H1 (cell line): ENCODE data around the gene S1PR1. TPM values are rescaled to one million over a fixed set of nuclear protein-coding genes. Genes with fewer than 3 reads are reported as not detected.

ENCODE experiments used
- CBX5 ChIP-seq: fragments of 300-800, 300-1000 bp; sonication (generic); IDR thresholded peaks from 2 replicates; pipeline ENCODE4 v1.7.1; 2016; ENCODE audit warnings: antibody characterized with exemption, low read length, low read depth
- CTBP2 ChIP-seq: IDR thresholded peaks from 2 replicates; pipeline ENCODE4 v1.7.0; 2011; ENCODE audit warnings: borderline replicate concordance, mild to moderate bottlenecking, moderate library complexity, mixed read lengths, low read length; ENCODE audit not compliant: insufficient read depth, insufficient read length
- EGR1 ChIP-seq: IDR thresholded peaks from 2 replicates; pipeline ENCODE4 v1.6.1; 2011; ENCODE audit warnings: low read depth, low read length, borderline replicate concordance
- EZH2 ChIP-seq: fragments of 200-600 bp; sonication (generic); IDR thresholded peaks from 2 replicates; pipeline ENCODE4 v1.7.1; 2012; ENCODE audit warnings: low read depth, mild to moderate bottlenecking, moderate library complexity, low read length, inconsistent platforms; ENCODE audit not compliant: severe bottlenecking
- GTF2F1 ChIP-seq: IDR thresholded peaks from 2 replicates; pipeline ENCODE4 v1.6.1; 2012; ENCODE audit warnings: low read depth, low read length, improper control_type of control experiment, borderline replicate concordance
- HDAC2 ChIP-seq, 2 experiments: fragments of 300-600 bp in 1 of 2; sonication (generic) in 1 of 2; IDR thresholded peaks; 2 replicates each; pipeline ENCODE4 v1.6.1; 2011 to 2012; ENCODE audit warnings: low read depth in 2 of 2, low read length in 2 of 2, mild to moderate bottlenecking in 2 of 2, moderate library complexity in 2 of 2, borderline replicate concordance in 1 of 2, inconsistent platforms in 1 of 2
- RFX5 ChIP-seq: IDR thresholded peaks from 2 replicates; pipeline ENCODE4 v1.6.1; 2011; ENCODE audit warnings: low read depth, low read length, improper control_type of control experiment, borderline replicate concordance
- SP4 ChIP-seq: IDR thresholded peaks from 2 replicates; pipeline ENCODE4 v1.6.1; 2012; ENCODE audit warnings: low read length, inconsistent platforms
- TBP ChIP-seq: IDR thresholded peaks from 2 replicates; pipeline ENCODE4 v1.6.1; 2011; ENCODE audit warnings: low read depth, low read length, improper control_type of control experiment
- polyA plus RNA-seq, 7 experiments: library from polyadenylated mRNA; depleted of rRNA in 3 of 7; stranded (reverse) in 5 of 7; unstranded in 2 of 7; fragments of >200 nt in 5 of 7; fragments of 200-250 nt in 2 of 7; gene quantifications; 1 replicate in 5 of 7; 2 replicates in 1 of 7; 4 replicates in 1 of 7; pipeline versions ENCODE4 v1.2.1 to v1.2.3, GENCODE V29; 2011 to 2013; ENCODE audit warnings: missing spikeins in 2 of 7, mixed read lengths in 2 of 7
- total RNA-seq: library from RNA; stranded (reverse); fragmentation: NEBNext Ultra II Directional; extraction: Animal tissue kit (Norgen Biotek cat#: 25700); gene quantifications from 2 replicates; pipeline ENCODE4 v1.2.1, GENCODE V29; 2021
- TF ChIP-seq, protein P1 (sequence below): fragments of 300-600 bp; sonication (generic); IDR thresholded peaks from 2 replicates; pipeline ENCODE4 v1.7.1; 2012; ENCODE audit warnings: low read length, moderate library complexity, mild to moderate bottlenecking, inconsistent platforms; ENCODE audit not compliant: insufficient replicate concordance

Gene S1PR1
- total and polyA plus RNA-seq, 2 of the 8 experiments (the other 6 are each of a cell fraction or from before 2014, with no cell fraction given): 3.5 to 5.5 TPM

DNA sequence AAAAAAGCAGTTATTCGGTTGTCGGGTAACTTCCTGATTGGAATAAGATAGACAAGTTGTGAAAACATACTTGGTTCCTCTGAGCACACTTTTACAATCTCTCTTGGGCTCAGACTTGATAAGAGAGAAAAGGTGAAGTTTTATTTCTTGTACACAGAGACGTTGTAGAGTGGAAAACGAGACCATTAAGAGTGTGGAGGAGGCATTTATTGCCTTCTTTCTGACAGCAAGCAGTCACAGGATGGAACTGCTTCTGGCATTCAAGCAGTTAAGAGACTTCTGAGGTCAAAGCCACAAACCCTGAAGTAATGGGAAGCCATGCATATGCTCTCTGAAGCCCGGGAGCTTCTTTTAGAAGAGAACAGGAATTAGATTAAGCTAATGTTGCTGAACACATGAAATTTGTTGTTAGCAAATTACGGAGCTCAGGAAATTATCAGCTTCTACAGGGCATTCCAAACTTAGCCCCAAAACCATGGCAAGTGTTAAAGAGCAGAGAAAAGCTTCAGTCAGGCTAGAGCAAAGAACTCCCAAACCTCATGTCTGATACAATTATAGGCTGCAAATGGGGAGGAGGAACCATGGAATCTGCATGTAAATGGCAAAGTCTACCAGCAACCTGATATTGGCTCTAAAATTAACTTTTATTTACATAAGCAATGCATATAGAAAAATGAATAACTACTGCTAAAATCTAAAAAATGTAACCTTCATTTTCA is 26.0 kb downstream of the S1PR1 start (continued):
- TF ChIP-seq, protein P1, sequence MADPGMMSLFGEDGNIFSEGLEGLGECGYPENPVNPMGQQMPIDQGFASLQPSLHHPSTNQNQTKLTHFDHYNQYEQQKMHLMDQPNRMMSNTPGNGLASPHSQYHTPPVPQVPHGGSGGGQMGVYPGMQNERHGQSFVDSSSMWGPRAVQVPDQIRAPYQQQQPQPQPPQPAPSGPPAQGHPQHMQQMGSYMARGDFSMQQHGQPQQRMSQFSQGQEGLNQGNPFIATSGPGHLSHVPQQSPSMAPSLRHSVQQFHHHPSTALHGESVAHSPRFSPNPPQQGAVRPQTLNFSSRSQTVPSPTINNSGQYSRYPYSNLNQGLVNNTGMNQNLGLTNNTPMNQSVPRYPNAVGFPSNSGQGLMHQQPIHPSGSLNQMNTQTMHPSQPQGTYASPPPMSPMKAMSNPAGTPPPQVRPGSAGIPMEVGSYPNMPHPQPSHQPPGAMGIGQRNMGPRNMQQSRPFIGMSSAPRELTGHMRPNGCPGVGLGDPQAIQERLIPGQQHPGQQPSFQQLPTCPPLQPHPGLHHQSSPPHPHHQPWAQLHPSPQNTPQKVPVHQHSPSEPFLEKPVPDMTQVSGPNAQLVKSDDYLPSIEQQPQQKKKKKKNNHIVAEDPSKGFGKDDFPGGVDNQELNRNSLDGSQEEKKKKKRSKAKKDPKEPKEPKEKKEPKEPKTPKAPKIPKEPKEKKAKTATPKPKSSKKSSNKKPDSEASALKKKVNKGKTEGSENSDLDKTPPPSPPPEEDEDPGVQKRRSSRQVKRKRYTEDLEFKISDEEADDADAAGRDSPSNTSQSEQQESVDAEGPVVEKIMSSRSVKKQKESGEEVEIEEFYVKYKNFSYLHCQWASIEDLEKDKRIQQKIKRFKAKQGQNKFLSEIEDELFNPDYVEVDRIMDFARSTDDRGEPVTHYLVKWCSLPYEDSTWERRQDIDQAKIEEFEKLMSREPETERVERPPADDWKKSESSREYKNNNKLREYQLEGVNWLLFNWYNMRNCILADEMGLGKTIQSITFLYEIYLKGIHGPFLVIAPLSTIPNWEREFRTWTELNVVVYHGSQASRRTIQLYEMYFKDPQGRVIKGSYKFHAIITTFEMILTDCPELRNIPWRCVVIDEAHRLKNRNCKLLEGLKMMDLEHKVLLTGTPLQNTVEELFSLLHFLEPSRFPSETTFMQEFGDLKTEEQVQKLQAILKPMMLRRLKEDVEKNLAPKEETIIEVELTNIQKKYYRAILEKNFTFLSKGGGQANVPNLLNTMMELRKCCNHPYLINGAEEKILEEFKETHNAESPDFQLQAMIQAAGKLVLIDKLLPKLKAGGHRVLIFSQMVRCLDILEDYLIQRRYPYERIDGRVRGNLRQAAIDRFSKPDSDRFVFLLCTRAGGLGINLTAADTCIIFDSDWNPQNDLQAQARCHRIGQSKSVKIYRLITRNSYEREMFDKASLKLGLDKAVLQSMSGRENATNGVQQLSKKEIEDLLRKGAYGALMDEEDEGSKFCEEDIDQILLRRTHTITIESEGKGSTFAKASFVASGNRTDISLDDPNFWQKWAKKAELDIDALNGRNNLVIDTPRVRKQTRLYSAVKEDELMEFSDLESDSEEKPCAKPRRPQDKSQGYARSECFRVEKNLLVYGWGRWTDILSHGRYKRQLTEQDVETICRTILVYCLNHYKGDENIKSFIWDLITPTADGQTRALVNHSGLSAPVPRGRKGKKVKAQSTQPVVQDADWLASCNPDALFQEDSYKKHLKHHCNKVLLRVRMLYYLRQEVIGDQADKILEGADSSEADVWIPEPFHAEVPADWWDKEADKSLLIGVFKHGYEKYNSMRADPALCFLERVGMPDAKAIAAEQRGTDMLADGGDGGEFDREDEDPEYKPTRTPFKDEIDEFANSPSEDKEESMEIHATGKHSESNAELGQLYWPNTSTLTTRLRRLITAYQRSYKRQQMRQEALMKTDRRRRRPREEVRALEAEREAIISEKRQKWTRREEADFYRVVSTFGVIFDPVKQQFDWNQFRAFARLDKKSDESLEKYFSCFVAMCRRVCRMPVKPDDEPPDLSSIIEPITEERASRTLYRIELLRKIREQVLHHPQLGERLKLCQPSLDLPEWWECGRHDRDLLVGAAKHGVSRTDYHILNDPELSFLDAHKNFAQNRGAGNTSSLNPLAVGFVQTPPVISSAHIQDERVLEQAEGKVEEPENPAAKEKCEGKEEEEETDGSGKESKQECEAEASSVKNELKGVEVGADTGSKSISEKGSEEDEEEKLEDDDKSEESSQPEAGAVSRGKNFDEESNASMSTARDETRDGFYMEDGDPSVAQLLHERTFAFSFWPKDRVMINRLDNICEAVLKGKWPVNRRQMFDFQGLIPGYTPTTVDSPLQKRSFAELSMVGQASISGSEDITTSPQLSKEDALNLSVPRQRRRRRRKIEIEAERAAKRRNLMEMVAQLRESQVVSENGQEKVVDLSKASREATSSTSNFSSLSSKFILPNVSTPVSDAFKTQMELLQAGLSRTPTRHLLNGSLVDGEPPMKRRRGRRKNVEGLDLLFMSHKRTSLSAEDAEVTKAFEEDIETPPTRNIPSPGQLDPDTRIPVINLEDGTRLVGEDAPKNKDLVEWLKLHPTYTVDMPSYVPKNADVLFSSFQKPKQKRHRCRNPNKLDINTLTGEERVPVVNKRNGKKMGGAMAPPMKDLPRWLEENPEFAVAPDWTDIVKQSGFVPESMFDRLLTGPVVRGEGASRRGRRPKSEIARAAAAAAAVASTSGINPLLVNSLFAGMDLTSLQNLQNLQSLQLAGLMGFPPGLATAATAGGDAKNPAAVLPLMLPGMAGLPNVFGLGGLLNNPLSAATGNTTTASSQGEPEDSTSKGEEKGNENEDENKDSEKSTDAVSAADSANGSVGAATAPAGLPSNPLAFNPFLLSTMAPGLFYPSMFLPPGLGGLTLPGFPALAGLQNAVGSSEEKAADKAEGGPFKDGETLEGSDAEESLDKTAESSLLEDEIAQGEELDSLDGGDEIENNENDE: no peak
- TF ChIP-seq EZH2 (no peak), TBP (no peak), CBX5 (no peak), HDAC2 (IDR thresholded peaks at IDR 0.05; ENCODE audit: borderline replicate concordance in 1 of 2, low read depth in 2 of 2, low read length in 2 of 2) (no peak), EGR1 (no peak), RFX5 (no peak), CTBP2 (no peak), SP4 (no peak), GTF2F1 (no peak)
